Fibroblast of skin of left biceps (primary cell): ENCODE results near the gene PRSS8.
A peak's percentile ranks its signal among the peaks of the same experiment; 100 is the strongest.
"Not testable (repeated sequence)": the region's sequence is repeated elsewhere in the genome, so short reads cannot be mapped to it uniquely, and the experiment has no call there.

Experiments
- DNase-seq, 2 experiments: peaks; one replicate each; pipeline ENCODE4 v3.0.0-alpha.2; 2013; ENCODE audit warnings: low read depth in 2 of 2

PRSS8 gene

GRCh38 chr16:31135535-31136286, at the start of gene PRSS8:
Gene PRSS8, minus strand, starts transcription at chr16:31135727. Its CDS starts 229 bp downstream, at chr16:31135498.
- no peak for DNase-seq

- no peak for DNase-seq
Measured at GRCh38 chr16:31184888-31185287, 49.4 kb upstream of the PRSS8 start.

GRCh38 chr16:31183432-31184428, 48.2 kb upstream of the PRSS8 start:
- DNase-seq, result no peak

- DNase-seq, result no peak
Measured at GRCh38 chr16:31182391-31182790, 46.9 kb upstream of the PRSS8 start.

- no peak for DNase-seq
Measured at GRCh38 chr16:31181102-31181830, 45.7 kb upstream of the PRSS8 start.

- DNase-seq, result peak; percentile 68 to 69
Measured at GRCh38 chr16:31179747-31180459, 44.4 kb upstream of the PRSS8 start, which contains the start of gene FUS. Gene FUS, plus strand, starts transcription at chr16:31180139. Its CDS starts 76 bp downstream, at chr16:31180215.

- DNase-seq, result no peak
Measured at GRCh38 chr16:31179219-31179746, 43.8 kb upstream of the PRSS8 start.

GRCh38 chr16:31177136-31177535, 41.6 kb upstream of the PRSS8 start:
- no peak for DNase-seq

GRCh38 chr16:31170048-31170447, 34.5 kb upstream of the PRSS8 start:
- DNase-seq, result not testable (repeated sequence)

- DNase-seq, result no peak
Measured at GRCh38 chr16:31168848-31169247, 33.3 kb upstream of the PRSS8 start.

GRCh38 chr16:31167315-31167714, 31.8 kb upstream of the PRSS8 start:
- DNase-seq, result no peak

GRCh38 chr16:31157136-31157535, 21.6 kb upstream of the PRSS8 start:
- no peak for DNase-seq

GRCh38 chr16:31150976-31151375, 15.4 kb upstream of the PRSS8 start:
- not testable (repeated sequence) for DNase-seq

- DNase-seq, result no peak
Measured at GRCh38 chr16:31149894-31150890, 14.7 kb upstream of the PRSS8 start, which contains the start of gene PRSS36. Gene PRSS36, minus strand, starts transcription at chr16:31150066. Its CDS starts 31 bp downstream, at chr16:31150035.

- no peak for DNase-seq
Measured at GRCh38 chr16:31149332-31149731, 13.8 kb upstream of the PRSS8 start.

GRCh38 chr16:31148896-31149295, 13.4 kb upstream of the PRSS8 start:
- DNase-seq, result no peak

- no peak for DNase-seq
Measured at GRCh38 chr16:31148281-31148728, 12.8 kb upstream of the PRSS8 start.

GRCh38 chr16:31147574-31147973, 12.0 kb upstream of the PRSS8 start:
- DNase-seq, result no peak

GRCh38 chr16:31145398-31145990, 10.0 kb upstream of the PRSS8 start:
- DNase-seq, result no peak
